GM18505 (cell line): ENCODE data around the gene RNLS.

Source experiments
- ATAC-seq: cut with Tn5 transposase; IDR thresholded peaks from one replicate; pipeline ENCODE4 v1.9.1; 2021; ENCODE audit not compliant: unreplicated experiment
- POLR2A ChIP-seq: IDR thresholded peaks from 4 replicates; pipeline ENCODE4 v1.6.1; 2011; ENCODE audit warnings: borderline replicate concordance; ENCODE audit not compliant: insufficient read depth, insufficient read length; ENCODE audit errors: extremely low read depth

The RNLS gene

DNA sequence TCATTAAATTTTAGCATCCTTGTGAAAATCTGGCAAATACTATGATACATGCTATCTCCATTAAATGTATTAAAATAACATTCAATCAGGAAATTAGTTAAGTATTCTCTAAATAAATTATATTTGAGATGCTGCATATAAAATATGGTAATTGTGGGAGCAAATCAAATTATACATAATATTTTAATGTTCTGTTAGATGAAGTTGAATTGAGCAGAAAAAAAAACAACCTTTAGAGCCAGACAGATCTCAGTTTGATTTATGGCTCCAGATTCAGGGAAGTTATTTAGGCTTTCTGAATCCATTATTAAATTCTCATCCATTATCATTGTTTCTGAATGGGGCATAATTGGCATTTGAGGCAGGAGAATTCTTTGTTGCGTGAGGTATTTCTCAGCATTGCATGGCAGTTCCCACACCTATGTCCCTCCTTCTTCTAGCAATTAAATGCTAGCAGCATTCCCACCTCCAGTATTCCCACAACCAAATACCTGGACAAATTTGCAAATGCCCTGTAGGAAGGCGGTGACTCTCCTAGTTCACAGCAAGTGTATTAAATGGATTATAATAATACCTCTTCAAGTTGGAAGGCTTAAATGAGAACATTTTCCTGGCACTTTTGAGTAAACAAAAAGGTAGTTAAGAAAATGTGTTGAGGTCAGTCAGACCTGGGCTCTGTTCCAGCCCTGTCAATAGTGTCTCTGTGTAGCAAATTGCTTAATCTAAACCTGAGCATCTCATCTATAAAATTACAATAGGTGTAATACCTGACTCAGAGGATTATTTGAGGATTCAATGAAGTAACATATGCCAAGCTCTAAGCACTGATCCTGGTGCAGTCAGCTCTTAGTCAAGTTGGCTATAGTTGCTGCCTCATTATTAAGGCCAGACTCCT is 108.9 kb downstream of the RNLS start:
- ATAC-seq, result no peak
- no peak for TF ChIP-seq POLR2A

DNA sequence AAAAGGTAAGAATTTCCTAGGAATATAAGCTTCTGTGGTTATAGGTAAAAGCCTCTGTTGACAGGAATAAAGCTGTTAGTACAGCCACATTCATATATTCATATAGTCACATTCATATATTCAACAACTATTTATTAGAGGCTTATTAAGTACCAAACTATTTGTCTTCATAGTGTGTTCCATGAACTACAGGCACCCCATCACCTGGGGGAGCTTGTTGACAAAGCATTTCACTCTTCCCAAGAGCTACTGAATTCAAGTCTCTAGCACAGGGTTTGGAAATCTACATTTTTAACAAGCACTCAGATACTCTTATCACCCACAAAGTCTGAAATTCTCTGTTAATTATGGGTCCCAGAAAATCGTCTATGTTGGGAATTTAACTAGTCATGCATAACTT is 110.6 kb downstream of the RNLS start:
- ATAC-seq, result no peak
- no peak for TF ChIP-seq POLR2A

DNA sequence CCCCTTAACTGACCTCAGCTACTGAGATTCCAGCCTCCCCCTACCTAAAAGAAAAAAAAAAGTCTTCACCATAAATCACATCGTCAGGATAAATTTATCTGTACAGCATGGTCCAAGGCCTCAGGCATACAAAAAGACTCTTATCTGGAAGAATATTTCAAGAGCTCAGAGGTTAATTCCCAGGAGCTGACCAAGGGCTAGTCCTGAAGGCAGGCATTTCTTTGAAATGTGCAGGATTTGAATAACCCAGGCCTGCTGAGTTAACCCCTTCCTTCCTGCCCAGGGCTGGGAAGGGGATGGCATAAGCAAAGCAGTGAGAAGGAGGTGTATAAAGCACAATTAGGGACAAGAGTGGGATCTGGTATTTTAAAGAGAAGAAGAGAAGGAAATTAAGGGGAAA is 111.2 kb downstream of the RNLS start:
- no peak for TF ChIP-seq POLR2A
- ATAC-seq, result no peak

DNA sequence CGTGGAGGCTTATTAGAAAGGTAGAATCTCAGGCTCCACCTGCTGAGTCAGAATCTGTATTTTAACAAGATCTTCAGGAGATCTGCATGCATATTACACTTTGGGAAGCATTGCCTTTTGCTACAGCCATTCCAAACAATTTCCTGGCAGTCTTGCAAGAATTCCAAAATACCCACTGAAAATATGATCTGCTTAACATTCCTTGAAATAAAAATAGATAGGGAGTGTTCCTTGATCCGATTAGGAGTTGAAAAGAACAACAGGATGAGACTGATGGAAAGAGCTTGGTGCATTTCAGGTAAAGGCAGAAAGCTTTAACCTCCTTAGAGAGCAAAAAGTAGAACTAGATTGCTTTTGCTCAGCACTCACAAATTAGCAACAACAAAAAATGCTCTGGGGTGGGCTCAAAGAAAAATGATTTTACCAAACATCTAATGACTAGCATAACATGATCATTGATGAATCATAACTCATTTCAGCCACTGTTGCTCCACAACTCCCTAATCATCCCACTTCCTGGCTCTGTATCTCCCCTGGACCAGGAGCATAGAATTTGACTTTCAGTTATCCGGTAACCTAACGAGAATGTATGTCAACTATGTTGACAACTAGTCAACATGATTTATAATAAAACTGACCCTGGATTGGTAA is 115.2 kb downstream of the RNLS start:
- no peak for ATAC-seq

DNA sequence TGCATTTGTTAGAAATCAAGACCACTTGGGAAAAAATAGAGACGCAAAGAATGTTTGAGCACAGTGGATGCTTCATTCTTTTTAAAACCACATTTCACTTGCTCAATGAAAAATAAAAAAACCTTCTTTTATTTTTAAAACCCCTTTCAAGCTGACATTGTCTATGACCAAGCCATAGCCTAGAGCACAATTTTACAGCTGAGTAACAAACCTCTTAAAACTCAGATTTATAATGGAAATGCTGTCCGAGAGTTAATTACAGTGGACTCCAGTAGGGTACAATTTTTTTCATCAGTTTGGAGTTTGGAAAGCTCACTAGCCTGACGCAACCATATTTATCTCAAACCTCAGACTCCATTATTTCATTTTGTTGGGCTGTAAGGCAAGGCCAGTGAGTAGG is 116.3 kb downstream of the RNLS start:
- ATAC-seq, result no peak
- no peak for TF ChIP-seq POLR2A

More for the DNA sequence above, 115.2 kb downstream of the RNLS start:
- TF ChIP-seq POLR2A, result no peak

DNA sequence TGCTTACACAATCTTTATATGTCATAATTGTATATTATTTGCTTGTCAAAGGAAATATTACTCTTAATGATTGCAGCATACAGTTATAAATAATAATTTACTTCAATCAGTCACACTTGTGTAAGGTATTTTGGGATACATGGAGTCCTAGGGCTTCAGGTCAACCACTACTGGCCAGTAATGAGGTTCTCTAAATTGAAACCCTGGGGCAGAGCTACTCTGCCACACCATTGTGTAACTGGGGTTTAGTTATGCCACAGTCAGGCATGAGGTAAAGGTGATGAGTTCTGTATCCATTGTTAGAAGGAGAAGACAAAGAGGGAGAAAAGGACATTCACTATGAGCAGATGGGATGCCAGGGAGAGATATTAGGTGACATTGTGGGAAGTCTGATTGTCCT is 117.4 kb downstream of the RNLS start:
- ATAC-seq, result no peak

DNA sequence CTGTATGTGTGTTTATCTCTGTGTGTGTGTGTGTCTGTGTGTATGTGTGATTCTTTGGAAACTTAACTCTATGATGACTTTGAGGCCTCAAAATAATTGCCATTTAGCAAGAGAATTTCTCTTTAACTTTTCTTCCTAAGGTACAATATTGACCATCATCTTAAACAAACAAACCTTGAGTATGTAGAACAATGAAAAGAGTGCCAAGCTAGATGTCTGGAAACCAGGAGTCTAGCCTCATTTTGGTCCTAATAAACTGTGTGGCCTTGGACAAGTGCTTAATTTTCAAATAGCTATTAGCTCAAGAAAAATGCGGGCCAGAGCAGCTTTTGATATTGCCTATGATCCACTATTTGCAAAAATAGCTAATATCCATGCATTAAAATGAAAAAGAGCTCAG is 119.3 kb downstream of the RNLS start:
- no peak for TF ChIP-seq POLR2A
- no peak for ATAC-seq

More for the DNA sequence above, 117.4 kb downstream of the RNLS start:
- TF ChIP-seq POLR2A, result no peak

DNA sequence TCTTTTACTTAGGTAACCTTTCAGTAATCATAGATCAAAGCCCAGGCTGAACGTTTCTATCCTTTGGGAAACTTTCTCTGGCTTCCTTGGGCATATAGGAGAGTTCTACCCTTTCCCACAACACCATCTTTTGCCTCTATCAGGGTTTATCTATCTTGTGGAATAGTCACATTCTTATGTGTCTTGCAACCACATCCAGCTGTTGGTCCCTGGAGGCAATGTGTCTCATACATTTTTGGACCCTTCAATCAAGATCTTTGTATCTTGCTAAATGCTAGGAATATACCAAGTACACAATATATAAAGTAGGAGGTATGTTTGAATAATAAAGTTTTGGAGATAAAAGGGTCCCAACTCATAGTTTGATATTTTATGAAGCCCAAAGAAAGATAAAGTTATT is 121.7 kb downstream of the RNLS start:
- ATAC-seq, result no peak
- no peak for TF ChIP-seq POLR2A

DNA sequence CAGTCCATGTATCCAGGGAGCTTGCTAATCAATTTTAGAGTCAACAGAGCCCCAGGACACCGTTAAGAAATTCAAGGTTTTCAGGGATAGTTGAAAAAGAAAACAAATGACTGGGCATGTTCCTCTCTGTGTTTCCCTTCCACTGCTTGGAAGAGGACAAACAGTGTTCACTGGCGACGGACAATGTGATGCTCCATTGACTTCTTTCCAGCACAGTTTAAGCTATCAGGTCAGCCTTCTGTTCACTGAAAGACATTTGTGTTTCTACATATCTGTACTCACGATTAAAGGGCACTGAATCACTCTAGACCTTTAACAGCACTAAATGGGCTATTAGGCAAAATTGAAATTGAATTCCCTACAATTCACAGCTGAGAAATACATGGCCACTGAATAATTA is 123.6 kb downstream of the RNLS start:
- no peak for ATAC-seq
- TF ChIP-seq POLR2A, result no peak

DNA sequence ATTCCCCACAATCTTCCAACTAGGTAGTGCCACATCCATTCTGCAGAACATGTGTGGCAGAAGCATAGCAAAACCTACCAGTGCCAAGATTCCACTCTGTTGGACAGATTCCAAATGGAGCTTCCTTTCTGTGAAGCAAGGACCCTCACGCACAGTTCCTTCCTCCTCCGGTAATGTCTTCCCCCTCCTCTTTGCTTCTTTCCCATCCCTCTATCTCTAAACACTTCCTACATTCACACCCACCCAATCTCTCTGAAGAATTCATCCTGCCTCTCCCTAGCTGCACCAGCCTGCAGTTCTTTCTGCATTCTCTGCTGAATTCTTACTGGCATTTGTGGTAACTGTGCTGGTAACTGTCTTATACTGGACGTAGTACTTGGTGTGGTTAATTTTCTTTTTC is 124.9 kb downstream of the RNLS start:
- TF ChIP-seq POLR2A, result no peak
- no peak for ATAC-seq

DNA sequence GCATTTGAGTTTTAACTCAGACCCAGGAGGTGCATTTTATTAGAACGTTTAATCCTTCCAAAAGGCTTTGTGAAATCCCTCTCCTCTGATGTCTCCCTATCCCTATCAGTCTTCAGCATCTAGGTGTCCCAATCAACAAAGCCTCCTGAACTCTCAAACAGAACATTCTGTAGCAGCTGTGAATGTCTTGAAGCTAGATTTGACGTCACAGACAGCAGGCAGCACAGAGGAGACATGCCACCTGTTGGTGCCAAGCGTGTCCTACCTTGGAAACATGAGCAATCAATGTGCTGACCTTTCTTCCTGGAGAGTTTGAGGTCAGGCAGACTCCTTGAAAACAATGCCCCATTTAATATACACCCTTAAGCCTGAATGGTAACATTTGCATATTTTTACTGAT is 125.5 kb downstream of the RNLS start:
- TF ChIP-seq POLR2A, result no peak

DNA sequence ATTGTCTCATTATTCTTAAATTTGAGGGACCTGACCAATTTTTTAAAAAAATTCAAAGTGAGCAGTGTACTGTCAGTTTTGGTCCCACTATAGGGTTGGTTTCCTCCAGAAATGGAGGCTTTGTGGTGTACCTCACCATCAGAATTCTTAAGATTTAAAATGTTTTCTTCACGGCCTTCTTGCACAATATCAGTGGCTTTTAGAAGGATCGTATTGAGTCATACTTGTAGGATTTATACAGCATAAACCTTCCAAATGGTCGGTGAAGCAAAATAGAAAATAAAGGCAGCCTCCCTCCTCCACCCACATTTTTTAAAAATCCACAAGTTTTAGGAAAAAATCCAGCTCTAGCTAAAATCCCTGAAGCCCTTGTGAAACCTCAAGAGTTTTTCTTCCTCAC is 126.4 kb downstream of the RNLS start:
- ATAC-seq, result no peak
- no peak for TF ChIP-seq POLR2A

More for the DNA sequence above, 125.5 kb downstream of the RNLS start:
- no peak for ATAC-seq

DNA sequence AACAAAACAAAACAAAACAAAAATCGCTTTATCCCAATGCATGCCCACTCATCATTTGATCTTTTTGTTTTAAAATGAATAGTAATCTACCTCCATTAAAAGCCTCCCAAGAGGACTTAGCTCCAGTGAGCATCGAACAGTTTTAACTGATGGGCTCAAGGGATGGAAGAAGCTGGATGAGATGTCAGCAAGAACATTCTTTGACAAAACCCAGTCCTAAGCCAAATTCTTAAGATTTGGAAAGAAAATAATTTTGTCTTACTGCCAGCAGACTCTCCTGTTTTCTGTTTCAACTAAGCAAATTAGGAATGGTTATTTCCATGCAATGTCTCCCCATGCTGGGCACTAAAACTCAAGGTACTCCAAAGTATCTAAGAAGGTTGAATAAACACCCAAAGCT is 127.3 kb downstream of the RNLS start:
- ATAC-seq, result no peak
- TF ChIP-seq POLR2A, result no peak

DNA sequence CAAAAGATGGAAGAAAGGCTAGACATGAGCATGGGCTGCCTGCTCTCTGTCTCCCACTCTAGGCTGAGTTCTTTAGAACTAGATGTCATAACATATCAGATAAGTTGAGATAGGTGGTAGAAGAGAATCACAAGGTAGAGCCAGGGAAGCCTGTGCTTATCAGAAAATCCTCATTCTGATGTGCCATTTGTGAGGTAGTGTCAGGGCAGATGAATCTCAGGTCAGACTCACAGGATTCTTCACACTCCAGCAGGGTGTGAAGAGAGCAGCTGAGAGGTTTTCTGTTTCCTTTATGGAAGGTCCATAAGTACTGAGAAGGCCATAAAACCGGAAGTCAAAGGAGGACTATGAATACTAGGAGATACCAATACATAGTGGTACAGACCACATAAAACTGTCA is 132.9 kb downstream of the RNLS start:
- ATAC-seq, result no peak
- TF ChIP-seq POLR2A, result no peak
